GM18526 (cell line): Measurements from ENCODE around the gene CCNI2.

ENCODE experiments used
- POLR2A ChIP-seq: IDR thresholded peaks from 3 replicates; pipeline ENCODE4 v1.6.1; 2011; ENCODE audit not compliant: insufficient read length; ENCODE audit errors: extremely low read depth

Gene CCNI2

GRCh38 chr5:132781029-132781428 is 33.8 kb downstream of the CCNI2 start:
- no peak for TF ChIP-seq POLR2A

GRCh38 chr5:132782101-132782500 is 34.9 kb downstream of the CCNI2 start:
- TF ChIP-seq POLR2A, result no peak

- TF ChIP-seq POLR2A, result no peak
Measured at GRCh38 chr5:132785365-132785764, 38.1 kb downstream of the CCNI2 start.

DNA sequence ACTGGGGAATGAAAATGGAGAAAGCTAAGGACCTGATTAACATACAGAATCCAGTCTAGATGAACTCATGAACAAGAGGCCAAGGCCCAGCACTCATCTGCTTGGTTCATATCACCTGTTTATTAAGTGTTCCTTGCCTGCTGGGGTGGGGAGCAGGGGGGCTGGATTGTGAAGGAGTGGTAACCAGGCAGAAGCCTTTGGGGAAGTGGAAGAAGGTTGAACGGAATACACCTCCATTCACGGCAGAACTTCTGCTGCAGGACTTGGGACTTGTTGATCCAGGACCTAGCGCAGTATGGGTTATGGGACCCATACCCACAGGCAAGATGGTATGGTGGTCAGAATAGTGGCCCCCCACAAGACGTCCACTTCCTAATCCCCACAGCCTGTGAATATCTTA is 38.6 kb downstream of the CCNI2 start:
- TF ChIP-seq POLR2A, result no peak

- TF ChIP-seq POLR2A, result no peak
Measured at GRCh38 chr5:132787076-132787475, 39.9 kb downstream of the CCNI2 start.

DNA sequence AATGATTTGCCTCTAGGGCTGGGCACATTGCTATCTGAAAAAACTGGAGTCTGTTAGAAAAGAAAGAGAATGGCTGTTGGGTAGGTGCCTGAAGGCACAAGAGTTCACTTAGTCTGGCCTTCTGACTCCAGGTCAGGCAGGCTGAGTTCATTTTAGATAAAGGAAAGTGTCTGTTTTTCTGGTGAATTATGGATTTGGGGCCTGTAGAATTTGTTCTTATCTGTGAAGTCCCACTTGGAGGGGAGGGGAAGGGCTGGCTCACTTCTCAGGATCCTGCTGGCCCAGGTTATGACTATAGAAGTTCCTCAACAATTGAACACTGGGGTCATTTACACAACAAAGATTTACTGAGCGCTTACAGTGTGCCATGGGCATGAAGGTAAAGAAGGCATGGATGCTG is 41.3 kb downstream of the CCNI2 start:
- TF ChIP-seq POLR2A, result no peak

GRCh38 chr5:132788990-132789886 is 42.0 kb downstream of the CCNI2 start:
- no peak for TF ChIP-seq POLR2A

GRCh38 chr5:132790201-132790865 is 43.1 kb downstream of the CCNI2 start:
- TF ChIP-seq POLR2A, result no peak

DNA sequence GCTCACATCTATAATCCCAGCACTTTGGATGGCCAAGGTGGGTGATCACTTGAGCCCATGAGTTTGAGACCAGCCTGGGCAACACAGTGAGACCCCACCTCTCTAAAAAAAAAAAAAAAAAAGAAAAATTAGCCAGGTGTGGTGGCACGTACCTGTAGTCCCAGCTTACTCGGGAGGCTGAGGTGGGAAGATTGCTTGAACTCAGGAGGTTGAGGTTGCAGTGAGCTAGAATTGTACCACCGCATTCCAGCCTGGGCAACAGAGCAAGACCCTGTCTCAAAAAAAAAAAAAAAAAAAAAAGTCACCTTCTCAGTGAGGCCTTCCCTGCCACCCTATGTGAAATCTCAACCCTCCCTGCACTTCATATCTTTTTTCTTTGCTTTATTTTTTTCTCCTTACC is 43.8 kb downstream of the CCNI2 start:
- no peak for TF ChIP-seq POLR2A

DNA sequence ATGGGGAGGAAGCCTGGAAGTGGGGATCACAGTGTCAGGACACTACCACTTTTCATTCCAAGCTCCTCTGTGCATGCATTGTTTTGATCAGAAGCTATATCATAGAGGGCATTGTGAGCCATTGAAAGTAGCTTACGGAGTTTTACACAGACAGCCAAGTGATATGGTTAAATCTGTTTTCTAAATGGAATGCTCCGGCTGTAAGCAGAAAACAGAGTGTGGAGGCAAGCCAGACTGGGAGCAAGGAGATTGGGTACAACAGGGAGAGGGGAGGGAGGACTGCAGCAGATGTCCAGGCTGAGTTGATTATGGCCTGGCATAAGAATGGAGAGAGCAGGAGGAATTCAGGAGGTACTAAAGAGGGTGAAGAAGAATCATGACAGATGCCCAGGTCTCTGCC is 50.4 kb downstream of the CCNI2 start:
- no peak for TF ChIP-seq POLR2A

- TF ChIP-seq POLR2A, result no peak
Measured at GRCh38 chr5:132799392-132799791, 52.2 kb downstream of the CCNI2 start.

- TF ChIP-seq POLR2A, result no peak
Measured at GRCh38 chr5:132800545-132800944, 53.3 kb downstream of the CCNI2 start.

DNA sequence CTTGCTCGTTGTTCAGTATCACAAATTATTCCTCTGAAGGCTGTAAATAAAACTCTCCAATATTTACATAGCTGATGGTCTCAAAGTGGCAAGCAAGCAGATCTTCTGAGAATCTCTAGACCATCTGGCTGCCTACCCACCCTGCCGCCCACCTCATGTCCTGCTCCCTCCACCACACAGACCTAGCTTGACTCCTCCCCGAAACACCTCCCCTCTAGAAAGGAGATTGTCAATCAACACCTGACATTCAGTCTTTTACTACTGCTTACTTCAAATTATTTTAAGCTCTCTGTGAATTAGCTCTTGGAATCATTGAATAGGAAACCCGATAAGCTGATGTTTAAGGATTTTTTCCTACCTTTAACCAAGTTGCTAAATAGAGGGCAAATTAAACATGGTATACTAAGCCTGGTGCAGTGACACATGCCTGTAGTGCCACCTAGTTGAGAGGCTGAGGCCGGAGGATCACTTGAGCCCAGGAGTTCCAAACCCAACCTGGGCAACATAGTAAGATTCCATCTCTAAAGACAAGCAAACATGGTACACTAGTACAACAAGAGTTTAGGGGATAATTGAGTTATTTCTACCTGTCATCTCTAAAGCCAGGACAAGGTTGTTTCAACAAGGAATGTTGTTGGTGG is 54.9 kb downstream of the CCNI2 start:
- no peak for TF ChIP-seq POLR2A
